Measurements from ENCODE around the gene SPANXN3. TPM values are rescaled to one million over a fixed set of nuclear protein-coding genes. Genes with fewer than 3 reads are reported as not detected.

Gene SPANXN3
- total RNA-seq, 2 donors from 2014 or later = not detected

GRCh38 chrX:143472347-143472938 lies 44.8 kb downstream of the SPANXN3 start:
- H3K36me3 ChIP-seq = no peaks in the 10 kb centered on the region
- H3K4me1 ChIP-seq = no peaks in the 10 kb centered on the region
- no peaks in the 10 kb centered on the region for H3K9me3 ChIP-seq
- no peak overlapping the region for H3K4me3 ChIP-seq
- TF ChIP-seq, protein P1, sequence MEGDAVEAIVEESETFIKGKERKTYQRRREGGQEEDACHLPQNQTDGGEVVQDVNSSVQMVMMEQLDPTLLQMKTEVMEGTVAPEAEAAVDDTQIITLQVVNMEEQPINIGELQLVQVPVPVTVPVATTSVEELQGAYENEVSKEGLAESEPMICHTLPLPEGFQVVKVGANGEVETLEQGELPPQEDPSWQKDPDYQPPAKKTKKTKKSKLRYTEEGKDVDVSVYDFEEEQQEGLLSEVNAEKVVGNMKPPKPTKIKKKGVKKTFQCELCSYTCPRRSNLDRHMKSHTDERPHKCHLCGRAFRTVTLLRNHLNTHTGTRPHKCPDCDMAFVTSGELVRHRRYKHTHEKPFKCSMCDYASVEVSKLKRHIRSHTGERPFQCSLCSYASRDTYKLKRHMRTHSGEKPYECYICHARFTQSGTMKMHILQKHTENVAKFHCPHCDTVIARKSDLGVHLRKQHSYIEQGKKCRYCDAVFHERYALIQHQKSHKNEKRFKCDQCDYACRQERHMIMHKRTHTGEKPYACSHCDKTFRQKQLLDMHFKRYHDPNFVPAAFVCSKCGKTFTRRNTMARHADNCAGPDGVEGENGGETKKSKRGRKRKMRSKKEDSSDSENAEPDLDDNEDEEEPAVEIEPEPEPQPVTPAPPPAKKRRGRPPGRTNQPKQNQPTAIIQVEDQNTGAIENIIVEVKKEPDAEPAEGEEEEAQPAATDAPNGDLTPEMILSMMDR (IDR thresholded peaks at IDR 0.05) = no peak
- DNase-seq (ENCODE audit: low spot score) = no peak
- H3K27ac ChIP-seq = no peak overlapping the region
- no peaks in the 10 kb centered on the region for H3K27me3 ChIP-seq

DNA sequence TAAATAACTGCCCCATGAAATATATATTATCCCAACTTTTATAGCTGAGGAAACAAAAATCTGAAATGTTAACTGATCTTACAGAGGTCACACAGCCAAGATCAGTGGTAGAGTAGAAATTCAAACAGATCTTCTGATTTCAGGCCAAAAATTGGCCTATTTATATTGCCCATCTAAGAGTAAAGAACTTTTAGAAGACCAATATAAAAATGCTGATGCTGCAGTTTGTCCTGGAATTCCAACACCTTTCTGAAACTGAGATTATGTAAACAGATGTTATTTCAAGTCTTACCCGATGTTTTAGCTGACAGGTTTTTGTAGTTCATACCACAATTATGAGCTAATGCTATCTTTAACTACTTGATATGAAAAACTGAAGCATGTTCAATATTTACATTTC lies 51.1 kb downstream of the SPANXN3 start:
- Histone ChIP-seq H3K27me3 (no peaks in the 10 kb centered on the region), H3K4me1 (no peaks in the 10 kb centered on the region)

DNA sequence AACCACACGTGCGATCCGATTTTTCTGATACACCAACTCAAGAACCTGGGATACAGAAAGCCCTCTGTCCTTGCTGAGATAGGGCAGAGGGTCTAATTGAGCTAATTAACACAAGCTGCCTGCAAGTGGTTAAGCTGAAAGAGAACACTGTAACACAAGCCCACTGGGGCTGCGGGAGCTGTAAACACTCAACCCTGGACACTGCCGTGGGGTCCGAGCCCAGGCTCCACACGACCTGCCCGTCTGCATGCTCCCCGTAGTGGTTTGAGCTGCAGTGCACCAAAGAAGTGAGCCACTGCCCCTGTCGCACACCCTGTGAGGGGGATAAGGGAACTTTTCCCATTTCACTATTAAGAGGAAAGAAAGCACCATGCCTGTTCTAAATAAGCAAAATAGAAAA lies 54.6 kb downstream of the SPANXN3 start:
- H3K27me3 ChIP-seq = no peaks in the 10 kb centered on the region
- no peak for DNase-seq (ENCODE audit: low spot score)
- TF ChIP-seq, protein P1 (IDR thresholded peaks at IDR 0.05) = no peak

More for the DNA sequence above, 51.1 kb downstream of the SPANXN3 start:
- no peak for DNase-seq (ENCODE audit: low spot score)
- Histone ChIP-seq H3K9me3 (no peaks in the 10 kb centered on the region), H3K36me3 (no peaks in the 10 kb centered on the region), H3K27ac (no peak overlapping the region), H3K4me3 (no peak overlapping the region)
- TF ChIP-seq, protein P1 (IDR thresholded peaks at IDR 0.05) = no peak

GRCh38 chrX:143461606-143462005 lies 55.7 kb downstream of the SPANXN3 start:
- no peak overlapping the region for H3K27ac ChIP-seq
- no peaks in the 10 kb centered on the region for H3K27me3 ChIP-seq
- H3K36me3 ChIP-seq = no peaks in the 10 kb centered on the region
- H3K4me3 ChIP-seq = no peak overlapping the region
- TF ChIP-seq, protein P1 (IDR thresholded peaks at IDR 0.05) = no peak
- no peaks in the 10 kb centered on the region for H3K4me1 ChIP-seq
- no peak for DNase-seq (ENCODE audit: low spot score)
- H3K9me3 ChIP-seq = no peaks in the 10 kb centered on the region

More for the DNA sequence above, 54.6 kb downstream of the SPANXN3 start:
- H3K4me3 ChIP-seq = no peak overlapping the region
- H3K4me1 ChIP-seq = no peaks in the 10 kb centered on the region
- H3K27ac ChIP-seq = no peak overlapping the region
- no peaks in the 10 kb centered on the region for H3K9me3 ChIP-seq
- no peaks in the 10 kb centered on the region for H3K36me3 ChIP-seq

Other genes starting within 250 kb of the SPANXN3 start
- gene SLITRK4, start 118.6 kb upstream of the SPANXN3 start, total RNA-seq = 1 to 10 TPM; 1.3 to 8.1 TPM
- not detected for gene SPANXN2, start 203.3 kb upstream of the SPANXN3 start, total RNA-seq